SU-DHL-6 (cell line): ENCODE results near the gene RBFOX2.

Experiments used
- H2AFZ ChIP-seq: fragments of 200-600 bp; sonication (generic); 2 replicates; pipeline ENCODE4 v1.6.1; 2014; ENCODE audit warnings: low read depth, mild to moderate bottlenecking, moderate library complexity, mixed read lengths, antibody characterized with exemption, low read length; ENCODE audit not compliant: severe bottlenecking
- H3F3A ChIP-seq: fragments of 200-600 bp; shearing (Covaris generic); 2 replicates; pipeline ENCODE4 v1.6.0; 2016; ENCODE audit warnings: antibody characterized with exemption, mild to moderate bottlenecking; ENCODE audit not compliant: insufficient read depth
- H3K27ac ChIP-seq: fragments of 200-600 bp; sonication (generic); 2 replicates; pipeline ENCODE4 v1.5.1; 2016; ENCODE audit warnings: low read depth, mild to moderate bottlenecking, low read length, moderate library complexity, mixed read lengths
- H3K27me3 ChIP-seq: fragments of 200-600 bp; sonication (generic), shearing (Covaris generic); 2 replicates; pipeline ENCODE4 v1.6.0; 2014; ENCODE audit warnings: mild to moderate bottlenecking, low read length
- H3K36me3 ChIP-seq: fragments of 200-600 bp; sonication (generic); 2 replicates; pipeline ENCODE4 v1.6.1; 2014; ENCODE audit warnings: mild to moderate bottlenecking, low read length, mixed read lengths
- H3K4me2 ChIP-seq: fragments of 300-600, 200-600 bp; shearing (Covaris generic), sonication (generic); 2 replicates; pipeline ENCODE4 v1.6.0; 2014; ENCODE audit warnings: low read length, low read depth, mild to moderate bottlenecking; ENCODE audit not compliant: poor library complexity, severe bottlenecking
- H3K4me3 ChIP-seq: fragments of 200-600 bp; sonication (generic); 2 replicates; pipeline ENCODE4 v1.5.1; 2014; ENCODE audit warnings: antibody characterized with exemption, low read length, mild to moderate bottlenecking, mixed read lengths; ENCODE audit not compliant: insufficient read depth, poor library complexity, severe bottlenecking
- H3K79me2 ChIP-seq: fragments of 200-600 bp; sonication (generic); 2 replicates; pipeline ENCODE4 v1.6.1; 2014; ENCODE audit warnings: mild to moderate bottlenecking, low read length, moderate library complexity; ENCODE audit not compliant: insufficient read depth
- H3K9ac ChIP-seq: fragments of 200-600 bp; sonication (generic); 2 replicates; pipeline ENCODE4 v1.7.0; 2014; ENCODE audit warnings: mild to moderate bottlenecking, low read length
- H3K9me2 ChIP-seq: fragments of 200-600 bp; sonication (generic); replicated peaks from 2 replicates; pipeline ENCODE4 v1.6.1; 2014; ENCODE audit warnings: low read length; ENCODE audit not compliant: insufficient read depth
- H3K9me3 ChIP-seq: fragments of 200-600 bp; sonication (generic); 2 replicates; pipeline ENCODE4 v1.6.1; 2014; ENCODE audit warnings: low read length, mixed read lengths; ENCODE audit not compliant: insufficient read depth
- H4K20me1 ChIP-seq: fragments of 200-600 bp; sonication (generic); 2 replicates; pipeline ENCODE4 v1.6.1; 2014; ENCODE audit warnings: low read depth, mild to moderate bottlenecking, antibody characterized with exemption, low read length, moderate library complexity, mixed read lengths
- EZH2phosphoT487 ChIP-seq: fragments of 200-600 bp; sonication (generic), shearing (Covaris generic); conservative IDR thresholded peaks from 2 replicates; pipeline ENCODE4 v1.6.1; 2018; ENCODE audit warnings: mild to moderate bottlenecking, antibody characterized with exemption, low read length, moderate library complexity, mixed read lengths
- TF ChIP-seq, protein P1 (sequence below): fragments of 200-600 bp; sonication (generic); IDR thresholded peaks from one replicate; pipeline ENCODE4 v1.5.1; 2017; ENCODE audit warnings: antibody characterized with exemption, mild to moderate bottlenecking, low read length, moderate library complexity; ENCODE audit not compliant: insufficient read depth, poor library complexity, severe bottlenecking

The RBFOX2 gene

DNA sequence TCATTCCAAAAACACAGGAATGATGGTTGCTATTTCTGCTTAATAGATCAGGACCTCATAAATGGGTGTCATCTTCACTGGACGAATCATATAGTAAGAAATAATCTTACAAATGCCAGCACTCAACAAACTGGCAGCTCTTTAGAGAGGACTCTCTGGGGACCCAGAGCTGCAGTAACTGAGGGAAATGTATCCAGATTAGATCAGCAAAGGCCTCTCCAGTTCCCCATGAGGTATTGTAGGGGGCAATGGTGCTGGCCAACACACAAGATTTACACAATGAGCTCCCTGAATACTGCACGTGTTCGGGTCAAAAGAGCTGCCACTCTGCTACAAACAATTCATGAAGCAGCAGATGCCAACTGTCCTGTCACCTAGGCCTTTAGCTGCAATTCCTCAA is 110.2 kb downstream of the RBFOX2 start:
- no peak overlapping the region for H3K9ac ChIP-seq
- H3K79me2 ChIP-seq, result no peaks in the 10 kb centered on the region
- no peak overlapping the region for H3K4me2 ChIP-seq

DNA sequence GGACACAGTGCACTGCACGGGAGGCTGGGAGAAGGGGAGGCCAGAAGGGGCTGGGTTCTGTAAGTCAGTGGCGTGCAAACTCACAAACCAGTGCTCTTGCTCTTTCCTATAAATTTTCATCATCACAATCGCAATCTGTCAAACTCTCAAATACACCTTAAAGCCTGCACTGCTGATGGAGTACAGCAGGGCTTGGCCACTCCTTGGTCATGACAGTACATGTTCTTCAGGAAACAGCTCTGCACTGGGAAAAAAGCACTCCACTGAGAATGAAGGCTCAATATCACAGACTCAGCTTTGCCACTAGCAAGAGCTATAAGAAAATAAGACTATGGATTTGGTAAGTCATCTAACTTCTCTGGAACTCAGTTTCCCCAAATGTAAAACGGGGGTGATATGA is 111.0 kb downstream of the RBFOX2 start:
- Histone ChIP-seq H3K4me2 (no peak overlapping the region), H4K20me1 (no peaks in the 10 kb centered on the region), H2AFZ (no peak overlapping the region), H3F3A (no peaks in the 10 kb centered on the region), H3K4me3 (no peak overlapping the region), H3K27ac (no peak overlapping the region), H3K9me2 (no peaks in the 10 kb centered on the region), H3K9me3 (no peaks in the 10 kb centered on the region), H3K79me2 (no peaks in the 10 kb centered on the region), H3K9ac (no peak overlapping the region), H3K36me3 (no peaks in the 10 kb centered on the region), H3K27me3 (no peaks in the 10 kb centered on the region)
- no peak for TF ChIP-seq EZH2phosphoT487
- TF ChIP-seq, protein P1, sequence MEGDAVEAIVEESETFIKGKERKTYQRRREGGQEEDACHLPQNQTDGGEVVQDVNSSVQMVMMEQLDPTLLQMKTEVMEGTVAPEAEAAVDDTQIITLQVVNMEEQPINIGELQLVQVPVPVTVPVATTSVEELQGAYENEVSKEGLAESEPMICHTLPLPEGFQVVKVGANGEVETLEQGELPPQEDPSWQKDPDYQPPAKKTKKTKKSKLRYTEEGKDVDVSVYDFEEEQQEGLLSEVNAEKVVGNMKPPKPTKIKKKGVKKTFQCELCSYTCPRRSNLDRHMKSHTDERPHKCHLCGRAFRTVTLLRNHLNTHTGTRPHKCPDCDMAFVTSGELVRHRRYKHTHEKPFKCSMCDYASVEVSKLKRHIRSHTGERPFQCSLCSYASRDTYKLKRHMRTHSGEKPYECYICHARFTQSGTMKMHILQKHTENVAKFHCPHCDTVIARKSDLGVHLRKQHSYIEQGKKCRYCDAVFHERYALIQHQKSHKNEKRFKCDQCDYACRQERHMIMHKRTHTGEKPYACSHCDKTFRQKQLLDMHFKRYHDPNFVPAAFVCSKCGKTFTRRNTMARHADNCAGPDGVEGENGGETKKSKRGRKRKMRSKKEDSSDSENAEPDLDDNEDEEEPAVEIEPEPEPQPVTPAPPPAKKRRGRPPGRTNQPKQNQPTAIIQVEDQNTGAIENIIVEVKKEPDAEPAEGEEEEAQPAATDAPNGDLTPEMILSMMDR, result no peak

More for the DNA sequence above, 110.2 kb downstream of the RBFOX2 start:
- Histone ChIP-seq H3K9me2 (no peaks in the 10 kb centered on the region), H3F3A (no peaks in the 10 kb centered on the region), H3K9me3 (no peaks in the 10 kb centered on the region), H2AFZ (no peak overlapping the region), H3K36me3 (no peaks in the 10 kb centered on the region), H3K4me3 (no peak overlapping the region), H4K20me1 (no peaks in the 10 kb centered on the region), H3K27me3 (no peaks in the 10 kb centered on the region), H3K27ac (no peak overlapping the region)
- TF ChIP-seq, protein P1, result no peak
- no peak for TF ChIP-seq EZH2phosphoT487

DNA sequence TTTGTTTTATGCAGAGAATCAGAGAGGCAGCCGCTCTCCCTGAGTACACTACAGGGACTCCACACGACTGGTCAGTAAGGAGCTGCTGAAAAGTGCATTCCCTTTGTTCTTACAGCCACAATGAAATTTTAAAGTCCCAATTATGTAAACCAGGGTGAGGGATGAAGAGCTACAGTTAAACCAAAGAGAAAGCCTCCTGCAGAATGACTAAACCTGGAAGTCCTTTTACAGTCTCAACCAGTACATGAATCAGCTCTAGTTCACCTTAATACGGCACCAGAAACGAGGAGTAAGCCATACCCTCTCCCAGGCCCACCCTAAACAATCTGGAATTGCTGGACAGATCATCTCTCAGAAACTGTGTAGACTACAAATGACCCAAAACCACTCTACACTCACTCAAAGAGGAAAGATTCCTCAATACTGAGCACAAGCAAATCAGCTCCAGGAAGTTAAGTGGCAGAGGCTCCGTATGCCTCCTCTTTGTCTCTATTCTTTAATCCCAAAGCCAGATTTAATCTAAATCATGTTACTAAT is 113.1 kb downstream of the RBFOX2 start:
- no peak overlapping the region for H2AFZ ChIP-seq
- no peak overlapping the region for H3K4me2 ChIP-seq
- no peaks in the 10 kb centered on the region for H3K9me2 ChIP-seq
- no peak overlapping the region for H3K9ac ChIP-seq
- H3K4me3 ChIP-seq, result no peak overlapping the region
- TF ChIP-seq, protein P1, result no peak
- no peak for TF ChIP-seq EZH2phosphoT487
- no peak overlapping the region for H3K27ac ChIP-seq
- no peaks in the 10 kb centered on the region for H3K27me3 ChIP-seq
- no peaks in the 10 kb centered on the region for H3K79me2 ChIP-seq
- no peaks in the 10 kb centered on the region for H4K20me1 ChIP-seq
- H3K36me3 ChIP-seq, result no peaks in the 10 kb centered on the region
- no peaks in the 10 kb centered on the region for H3K9me3 ChIP-seq
- H3F3A ChIP-seq, result no peaks in the 10 kb centered on the region
